Activated naive CD4-positive, alpha-beta T cell treated with anti-CD3 and anti-CD28 coated beads for 36 hours (primary cell): ENCODE results near the gene NFE2L1. TPM values are rescaled to one million over a fixed set of nuclear protein-coding genes. Genes with fewer than 3 reads are reported as not detected.
A peak's percentile ranks its signal among the peaks of the same experiment; 100 is the strongest.
"Not testable (repeated sequence)": the region's sequence is repeated elsewhere in the genome, so short reads cannot be mapped to it uniquely, and the experiment has no call there.

Source experiments
- CTCF ChIA-PET: fragments of 350-600 bp; sonication (Branson Sonifier 250); formaldehyde crosslinking; loops from one replicate; lab custom pipeline; 2021; ENCODE audit warnings: antibody characterized with exemption; lab: Charles Lee
- DNase-seq: peaks from one replicate; pipeline ENCODE4 v3.0.0-alpha.2; 2020
- H3K27ac Mint-ChIP-seq: one replicate; pipeline ENCODE4 v1.8.0; 2021; ENCODE audit warnings: mild to moderate bottlenecking, mixed read lengths
- H3K27me3 Mint-ChIP-seq: one replicate; pipeline ENCODE4 v1.8.0; 2021; ENCODE audit warnings: low read depth, mixed read lengths
- H3K36me3 Mint-ChIP-seq: one replicate; pipeline ENCODE4 v1.8.0; 2021; ENCODE audit warnings: low read depth, mixed read lengths
- H3K4me1 Mint-ChIP-seq: one replicate; pipeline ENCODE4 v1.8.0; 2021; ENCODE audit warnings: low read depth, mixed read lengths
- H3K4me3 Mint-ChIP-seq: one replicate; pipeline ENCODE4 v1.8.0; 2021; ENCODE audit warnings: mild to moderate bottlenecking, moderate library complexity, mixed read lengths
- H3K9me3 Mint-ChIP-seq: one replicate; pipeline ENCODE4 v1.8.0; 2021; ENCODE audit warnings: mixed read lengths
- intact Hi-C: fragments of 100-400 bp; cut with micrococcal nuclease; formaldehyde crosslinking; loops from one replicate; pipeline ENCODE4 v1.15.1; 2023
- total RNA-seq, 2 experiments: library from RNA; stranded (reverse); gene quantifications; one replicate each; pipeline ENCODE4 v1.2.3, GENCODE V29; 2021

Gene NFE2L1
- total RNA-seq, 2 experiments from 2014 or later: 95.2 to 102 TPM

DNA sequence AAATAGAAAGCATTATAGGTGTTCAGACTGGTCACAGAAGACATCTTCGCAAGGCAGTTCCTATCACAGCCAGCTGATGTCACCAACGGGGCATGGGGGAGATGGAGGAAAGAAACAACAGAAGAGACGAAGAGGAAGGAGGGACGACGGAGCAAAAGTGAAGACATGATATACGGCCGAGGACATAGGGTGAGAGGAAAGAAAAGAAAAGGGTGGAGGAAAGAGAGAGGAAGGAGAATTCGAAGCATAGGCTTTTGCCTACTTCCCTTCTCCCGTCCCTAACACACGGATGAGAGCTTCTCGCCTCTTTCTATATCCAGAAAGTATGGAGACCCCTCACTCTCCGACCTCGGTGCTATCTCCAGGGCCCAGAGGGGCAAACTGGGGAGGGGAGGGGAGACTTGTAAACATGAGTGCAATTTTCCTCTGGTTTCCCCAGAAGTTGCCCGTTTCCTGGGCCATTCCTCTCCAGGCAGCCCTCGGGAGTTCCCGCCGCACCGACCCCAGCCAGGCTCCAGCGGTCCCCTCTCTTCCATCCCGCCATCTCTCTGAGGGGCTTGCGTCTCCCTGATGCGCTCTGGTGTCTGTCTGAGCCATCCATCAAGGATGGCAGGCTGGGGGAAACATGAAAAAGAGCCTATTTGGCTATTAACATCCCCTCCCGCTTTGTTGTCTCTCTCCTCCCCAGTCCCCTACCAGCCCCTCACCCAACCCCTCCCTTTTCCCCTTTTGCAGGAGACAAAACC, 36.6 kb upstream of the NFE2L1 start:
- Mint-ChIP-seq H3K27me3 (peaks cover 50% of the 10 kb centered on the region), H3K4me1 (peaks cover 12% of the 10 kb centered on the region), H3K36me3 (no peaks in the 10 kb centered on the region)

DNA sequence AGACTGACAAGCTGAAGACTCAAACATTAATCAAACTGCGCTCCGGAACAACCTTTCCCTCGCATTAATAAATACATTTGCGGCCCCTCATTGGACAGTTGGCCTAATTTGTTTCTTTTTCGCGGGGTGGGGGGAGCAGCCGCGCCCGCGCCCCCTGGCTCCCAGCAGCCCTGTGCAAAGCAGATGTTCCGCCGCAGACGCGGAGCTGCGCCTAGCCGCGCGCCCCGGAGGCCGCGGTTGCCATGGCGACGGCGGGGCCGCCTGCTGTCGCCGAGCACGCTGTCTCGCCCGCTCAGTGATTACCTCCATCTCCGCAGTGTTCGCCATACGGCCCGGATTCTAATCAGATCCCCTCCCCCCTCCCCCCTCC, 36.0 kb upstream of the NFE2L1 start:
- DNase-seq: peak; percentile 59
- intact Hi-C loops: loop anchor here (5.0 kb wide), 1 partner anchor 115 kb away; the partner anchor contains the start of gene SP2
- CTCF ChIA-PET: interaction anchor here (0.7 to 6.3 kb wide), 6 partner anchors 12 to 171 kb away, joined by 3 to 28 read pairs (median 4); no protein-coding TSS in a partner anchor

More for the DNA sequence above, 36.6 kb upstream of the NFE2L1 start:
- intact Hi-C loops: loop anchor here (1.0 to 5.0 kb wide), 3 partner anchors 63 to 114 kb away; partner anchors contain the start of gene SP2
- H3K27ac Mint-ChIP-seq: no peak overlapping the region
- DNase-seq: peak; percentile 72
- H3K4me3 Mint-ChIP-seq: peak overlapping the region; percentile 70
- CTCF ChIA-PET: interaction anchor here (0.6 to 6.3 kb wide), 13 partner anchors 11 to 170 kb away, joined by 3 to 28 read pairs (median 4); partner anchors contain the start of gene CDK5RAP3
- no peaks in the 10 kb centered on the region for H3K9me3 Mint-ChIP-seq

DNA sequence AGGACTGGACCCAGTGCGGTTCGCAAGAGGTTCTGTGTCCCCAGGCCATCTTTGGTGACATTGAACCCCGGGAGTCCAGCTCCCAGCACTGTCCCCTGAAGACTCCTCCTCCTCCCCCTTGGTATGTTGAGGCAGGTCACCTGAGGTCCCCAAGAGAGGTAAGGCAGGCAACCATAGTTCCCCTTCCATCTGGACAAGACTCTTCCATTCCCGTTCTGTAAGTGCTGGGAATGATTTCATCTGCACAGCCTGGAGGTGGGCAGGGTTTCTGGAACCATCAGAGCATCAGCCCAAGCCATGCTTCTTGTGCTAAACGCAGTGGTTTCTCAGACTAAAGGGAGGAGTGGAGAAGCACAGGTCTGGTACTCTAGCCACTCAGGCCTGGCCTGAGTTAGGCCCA, 35.5 kb upstream of the NFE2L1 start:
- Mint-ChIP-seq H3K27ac (no peak overlapping the region), H3K4me1 (peaks cover 16% of the 10 kb centered on the region), H3K27me3 (peaks cover 47% of the 10 kb centered on the region), H3K4me3 (peak overlapping the region; percentile 70), H3K36me3 (no peaks in the 10 kb centered on the region), H3K9me3 (no peaks in the 10 kb centered on the region)
- intact Hi-C loops: loop anchor here (5.0 kb wide), 1 partner anchor 115 kb away; the partner anchor contains the start of gene SP2
- no peak for DNase-seq
- CTCF ChIA-PET: interaction anchor here (1.4 to 6.3 kb wide), 3 partner anchors 12 to 66 kb away, joined by 4 to 28 read pairs (median 10); no protein-coding TSS in a partner anchor

More for the DNA sequence above, 36.0 kb upstream of the NFE2L1 start:
- Mint-ChIP-seq H3K9me3 (no peaks in the 10 kb centered on the region), H3K4me1 (peaks cover 12% of the 10 kb centered on the region), H3K4me3 (peak overlapping the region; percentile 70), H3K36me3 (no peaks in the 10 kb centered on the region), H3K27me3 (peaks cover 49% of the 10 kb centered on the region), H3K27ac (no peak overlapping the region)

DNA sequence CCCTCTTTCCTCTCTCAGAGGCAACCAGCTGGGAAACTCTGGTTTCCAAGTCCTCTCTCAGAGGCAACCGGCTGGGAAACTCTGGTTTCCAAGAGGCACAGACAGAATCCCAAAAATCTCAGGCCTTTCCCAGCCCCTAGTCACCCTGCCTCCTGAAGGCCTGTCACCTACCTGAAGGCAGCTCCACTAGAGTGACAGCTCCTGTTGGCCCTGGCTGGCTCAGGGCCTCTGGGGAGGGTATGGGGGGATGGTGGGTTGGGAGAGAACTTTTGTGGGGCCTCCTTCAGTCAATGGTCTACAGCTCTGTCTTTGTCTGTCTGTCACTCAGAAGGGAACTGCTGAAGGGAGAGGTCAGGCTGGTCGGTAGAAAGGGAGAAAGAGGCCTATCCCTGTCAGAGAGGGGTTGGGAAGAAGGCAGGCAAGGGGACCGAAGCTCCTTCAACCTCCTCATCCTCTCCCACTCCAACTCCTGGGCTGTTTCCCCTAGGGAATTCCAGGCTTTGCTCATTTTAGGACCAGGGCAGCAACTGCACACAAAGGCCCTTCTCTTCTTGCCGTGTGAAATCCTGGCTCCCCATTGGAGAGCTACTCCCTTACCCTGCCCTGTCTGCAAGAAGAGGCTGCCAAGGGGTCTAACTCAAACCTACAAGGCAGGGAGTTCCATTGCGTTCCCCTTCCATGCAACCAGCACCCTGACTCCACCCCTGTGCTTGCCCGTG, 34.1 kb upstream of the NFE2L1 start:
- no peak for DNase-seq
- Mint-ChIP-seq H3K36me3 (no peaks in the 10 kb centered on the region), H3K27me3 (peaks cover 43% of the 10 kb centered on the region), H3K4me3 (no peak overlapping the region), H3K4me1 (peaks cover 20% of the 10 kb centered on the region), H3K27ac (no peak overlapping the region), H3K9me3 (no peaks in the 10 kb centered on the region)
- intact Hi-C loops: loop anchor here (5.0 kb wide), 1 partner anchor 117 kb away; the partner anchor contains the start of gene SP2
- CTCF ChIA-PET: interaction anchor here (0.6 to 6.3 kb wide), 6 partner anchors 14 to 67 kb away, joined by 3 to 39 read pairs (median 4); no protein-coding TSS in a partner anchor

DNA sequence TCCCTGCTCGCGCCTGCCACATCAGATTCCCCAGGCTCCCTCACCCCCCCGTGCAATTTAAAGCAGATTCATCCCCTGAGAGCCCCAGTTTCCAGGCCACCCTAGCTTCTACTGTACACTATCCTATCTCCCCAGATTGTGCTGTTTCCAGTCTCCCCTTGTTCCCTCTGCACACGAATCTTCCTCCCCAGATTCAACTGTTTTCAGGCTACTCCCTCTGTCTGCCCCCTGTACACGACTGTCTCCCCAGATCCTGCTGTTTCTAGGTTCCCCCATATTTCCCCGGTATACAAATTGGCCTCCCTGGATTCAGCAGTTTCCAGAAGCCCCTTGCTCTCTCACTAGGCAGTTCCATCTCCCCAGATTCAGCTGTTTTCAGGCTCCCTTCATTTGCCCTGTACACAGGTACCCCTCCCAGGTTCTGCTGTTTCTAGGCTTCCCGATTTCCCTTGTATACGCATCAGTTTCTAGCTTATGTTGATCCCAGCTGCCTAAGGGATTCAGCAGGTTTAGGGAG, 33.5 kb upstream of the NFE2L1 start:
- H3K4me1 Mint-ChIP-seq: peaks cover 20% of the 10 kb centered on the region

DNA sequence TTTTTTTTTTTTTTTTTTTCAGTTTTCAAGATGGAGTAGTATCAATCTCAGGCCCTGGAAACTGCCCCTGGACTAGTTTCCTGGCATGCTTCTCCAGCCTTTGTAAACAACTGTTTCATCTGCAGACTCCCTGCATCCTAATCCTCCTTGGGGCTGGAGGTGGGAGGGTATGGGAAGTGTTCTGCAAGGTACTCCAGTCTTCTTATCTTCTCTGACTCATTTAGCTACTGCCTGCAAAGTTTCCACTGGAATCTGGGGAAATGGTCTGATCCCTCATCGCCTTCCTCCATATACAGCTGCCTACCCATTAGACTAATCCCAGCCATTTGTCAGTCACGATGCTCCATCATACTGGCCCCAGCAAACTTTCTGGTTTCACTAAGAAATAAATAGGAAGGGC, 32.0 kb upstream of the NFE2L1 start:
- Mint-ChIP-seq H3K27me3 (peaks cover 31% of the 10 kb centered on the region), H3K4me1 (peaks cover 20% of the 10 kb centered on the region), H3K36me3 (no peaks in the 10 kb centered on the region), H3K27ac (no peak overlapping the region), H3K4me3 (no peak overlapping the region), H3K9me3 (no peaks in the 10 kb centered on the region)
- CTCF ChIA-PET: interaction anchor here (0.6 to 5.1 kb wide), 3 partner anchors 9 to 114 kb away, joined by 3 to 39 read pairs (median 4); no protein-coding TSS in a partner anchor
- intact Hi-C loops: no loop called here
- DNase-seq: no peak

More for the DNA sequence above, 33.5 kb upstream of the NFE2L1 start:
- CTCF ChIA-PET: interaction anchor here (0.9 to 6.3 kb wide), 5 partner anchors 14 to 178 kb away, joined by 3 to 39 read pairs (median 4); no protein-coding TSS in a partner anchor
- no peaks in the 10 kb centered on the region for H3K36me3 Mint-ChIP-seq
- DNase-seq: no peak
- no peaks in the 10 kb centered on the region for H3K9me3 Mint-ChIP-seq
- intact Hi-C loops: loop anchor here (5.0 kb wide), 1 partner anchor 117 kb away; the partner anchor contains the start of gene SP2
- no peak overlapping the region for H3K27ac Mint-ChIP-seq
- peaks cover 42% of the 10 kb centered on the region for H3K27me3 Mint-ChIP-seq
- H3K4me3 Mint-ChIP-seq: no peak overlapping the region

DNA sequence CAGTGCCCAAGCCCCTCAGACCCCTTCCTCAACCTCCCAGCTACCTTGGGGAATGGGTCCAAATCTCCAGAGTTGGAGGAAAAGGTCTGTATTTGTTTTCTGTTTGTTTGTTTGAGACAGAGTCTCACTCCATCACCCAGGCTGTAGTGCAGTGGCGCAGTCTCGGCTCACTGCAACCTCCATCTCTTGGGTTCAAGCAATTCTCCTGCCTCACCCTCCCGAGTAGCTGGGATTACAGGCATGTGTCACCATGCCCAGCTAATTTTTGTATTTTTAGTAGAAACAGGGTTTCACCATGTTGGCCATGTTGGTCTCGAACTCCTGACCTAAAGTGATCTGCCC, 30.4 kb upstream of the NFE2L1 start:
- CTCF ChIA-PET: interaction anchor here (0.6 to 5.1 kb wide), 12 partner anchors 12 to 175 kb away, joined by 3 to 39 read pairs (median 5); partner anchors contain the start of gene CDK5RAP3
- DNase-seq, H3K9me3 Mint-ChIP-seq, H3K27ac Mint-ChIP-seq, H3K4me1 Mint-ChIP-seq, H3K4me3 Mint-ChIP-seq, H3K36me3 Mint-ChIP-seq: not testable (repeated sequence)
- intact Hi-C loops: loop anchor here (1.0 to 2.0 kb wide), 2 partner anchors 68 to 177 kb away; partner anchors contain the start of gene SCRN2
- peaks cover 23% of the 10 kb centered on the region for H3K27me3 Mint-ChIP-seq

DNA sequence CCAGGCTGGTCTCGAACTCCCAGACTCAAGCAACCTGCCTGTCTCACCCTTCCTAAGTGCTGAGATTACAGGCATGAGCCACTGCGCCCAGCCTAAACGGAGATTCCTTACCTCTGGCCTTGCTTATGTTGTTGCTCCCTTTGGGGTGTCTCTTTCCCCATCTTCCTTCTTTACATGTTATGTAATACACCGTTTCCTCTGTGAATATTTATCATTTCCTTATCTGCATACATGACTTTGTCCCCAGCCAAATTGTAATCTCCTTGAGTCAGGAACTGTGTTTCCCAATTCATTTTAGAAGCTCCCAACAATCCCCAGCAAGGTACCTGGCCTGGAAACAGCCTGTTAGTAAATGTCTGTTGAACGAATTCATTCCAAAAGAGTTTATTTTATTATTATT, 26.2 kb upstream of the NFE2L1 start:
- peaks cover 32% of the 10 kb centered on the region for H3K4me1 Mint-ChIP-seq
- peaks cover 19% of the 10 kb centered on the region for H3K27me3 Mint-ChIP-seq
- intact Hi-C loops: loop anchor here (10.0 kb wide), 1 partner anchor 313 kb away; no protein-coding TSS in a partner anchor

DNA sequence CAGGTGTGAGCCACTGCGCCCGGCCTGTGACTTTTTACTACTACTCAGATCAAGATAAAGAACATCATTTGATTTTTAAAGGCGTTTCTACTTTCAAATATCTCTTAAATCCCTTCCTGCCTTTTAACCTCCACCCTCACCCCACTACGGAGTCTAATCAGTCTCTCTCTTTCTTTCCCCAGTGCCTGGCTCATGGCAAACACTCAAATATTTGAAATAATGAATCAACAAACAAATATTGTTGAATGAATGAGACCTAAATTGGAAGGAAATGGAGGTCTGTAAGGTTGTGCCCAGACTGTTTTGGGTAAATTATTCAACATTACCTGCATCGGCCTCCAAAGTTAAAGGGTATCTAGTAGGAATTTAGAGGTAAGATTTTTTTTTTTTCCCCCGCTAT, 25.3 kb upstream of the NFE2L1 start:
- DNase-seq: no peak
- Mint-ChIP-seq H3K27ac (no peak overlapping the region), H3K36me3 (no peaks in the 10 kb centered on the region), H3K9me3 (no peaks in the 10 kb centered on the region), H3K4me1 (peaks cover 26% of the 10 kb centered on the region), H3K27me3 (peaks cover 19% of the 10 kb centered on the region), H3K4me3 (no peak overlapping the region)
- intact Hi-C loops: loop anchor here (1.0 to 10.0 kb wide), 2 partner anchors 45 to 312 kb away; no protein-coding TSS in a partner anchor
- CTCF ChIA-PET: interaction anchor here (1.7 kb wide), 1 partner anchor 179 kb away, joined by 3 read pairs; no protein-coding TSS in a partner anchor

More for the DNA sequence above, 26.2 kb upstream of the NFE2L1 start:
- Mint-ChIP-seq H3K4me3 (no peak overlapping the region), H3K27ac (no peak overlapping the region), H3K9me3 (no peaks in the 10 kb centered on the region), H3K36me3 (no peaks in the 10 kb centered on the region)
- no peak for DNase-seq
- CTCF ChIA-PET: interaction anchor here (0.6 to 2.6 kb wide), 6 partner anchors 44 to 929 kb away, joined by 3 to 10 read pairs (median 4); no protein-coding TSS in a partner anchor

DNA sequence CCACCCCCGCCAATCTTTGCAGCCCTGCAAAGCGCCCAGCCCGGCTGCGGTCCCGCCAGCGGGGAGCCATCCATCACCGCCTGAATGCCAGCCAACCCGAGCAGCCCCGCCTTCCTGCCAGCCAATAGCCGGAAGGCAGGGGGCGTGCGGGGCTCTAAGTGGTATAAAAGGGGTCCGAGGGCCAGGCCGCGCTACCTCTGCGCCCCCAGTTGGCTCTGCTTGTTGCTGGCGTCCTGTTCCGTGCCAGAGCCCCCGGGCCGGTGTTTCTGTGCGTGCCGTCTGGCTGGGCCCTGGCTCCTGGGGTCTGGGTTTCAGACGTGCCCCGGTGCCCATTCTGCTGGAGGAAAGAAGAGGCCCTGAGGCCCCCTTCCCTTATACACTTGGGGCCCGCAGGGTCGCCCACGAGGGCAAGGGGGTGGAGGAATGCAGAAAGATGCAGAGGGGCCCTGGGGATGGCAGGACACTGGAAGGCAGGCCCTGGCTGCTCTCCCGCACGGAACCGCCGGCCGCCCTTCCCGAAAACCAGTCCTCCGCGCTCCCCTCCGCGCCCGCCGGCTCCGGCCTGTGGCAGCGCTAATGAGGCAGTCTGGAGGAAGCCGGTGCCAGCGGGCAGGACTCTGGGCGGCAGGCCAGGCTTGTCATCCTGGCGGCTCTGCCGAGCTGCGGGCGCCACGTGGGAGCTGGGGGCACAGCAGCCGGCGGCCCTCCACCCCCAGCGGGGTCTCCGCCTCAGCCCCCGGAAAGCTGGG, 24.6 kb upstream of the NFE2L1 start:
- H3K36me3 Mint-ChIP-seq: no peaks in the 10 kb centered on the region
- CTCF ChIA-PET: no interaction called here
- peaks cover 19% of the 10 kb centered on the region for H3K27me3 Mint-ChIP-seq
- peaks cover 23% of the 10 kb centered on the region for H3K4me1 Mint-ChIP-seq
- no peaks in the 10 kb centered on the region for H3K9me3 Mint-ChIP-seq
- peak overlapping the region; percentile 56 for H3K4me3 Mint-ChIP-seq
- intact Hi-C loops: loop anchor here (1.0 to 10.0 kb wide), 6 partner anchors 45 to 595 kb away; partner anchors contain the start of genes CBX1 and CDK5RAP3
- DNase-seq: peak; percentile 49
- H3K27ac Mint-ChIP-seq: no peak overlapping the region
